ENCODE results near the gene ENKD1. TPM values are rescaled to one million over a fixed set of nuclear protein-coding genes. Genes with fewer than 3 reads are reported as not detected.
"Not testable (repeated sequence)": the region's sequence is repeated elsewhere in the genome, so short reads cannot be mapped to it uniquely, and the experiment has no call there.

Gene ENKD1, protein sequence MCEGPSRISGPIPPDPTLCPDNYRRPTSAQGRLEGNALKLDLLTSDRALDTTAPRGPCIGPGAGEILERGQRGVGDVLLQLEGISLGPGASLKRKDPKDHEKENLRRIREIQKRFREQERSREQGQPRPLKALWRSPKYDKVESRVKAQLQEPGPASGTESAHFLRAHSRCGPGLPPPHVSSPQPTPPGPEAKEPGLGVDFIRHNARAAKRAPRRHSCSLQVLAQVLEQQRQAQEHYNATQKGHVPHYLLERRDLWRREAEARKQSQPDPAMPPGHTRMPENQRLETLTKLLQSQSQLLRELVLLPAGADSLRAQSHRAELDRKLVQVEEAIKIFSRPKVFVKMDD
- polyA plus RNA-seq (2012; ENCODE audit: insufficient read depth, insufficient read length): 21.7 TPM

DNA sequence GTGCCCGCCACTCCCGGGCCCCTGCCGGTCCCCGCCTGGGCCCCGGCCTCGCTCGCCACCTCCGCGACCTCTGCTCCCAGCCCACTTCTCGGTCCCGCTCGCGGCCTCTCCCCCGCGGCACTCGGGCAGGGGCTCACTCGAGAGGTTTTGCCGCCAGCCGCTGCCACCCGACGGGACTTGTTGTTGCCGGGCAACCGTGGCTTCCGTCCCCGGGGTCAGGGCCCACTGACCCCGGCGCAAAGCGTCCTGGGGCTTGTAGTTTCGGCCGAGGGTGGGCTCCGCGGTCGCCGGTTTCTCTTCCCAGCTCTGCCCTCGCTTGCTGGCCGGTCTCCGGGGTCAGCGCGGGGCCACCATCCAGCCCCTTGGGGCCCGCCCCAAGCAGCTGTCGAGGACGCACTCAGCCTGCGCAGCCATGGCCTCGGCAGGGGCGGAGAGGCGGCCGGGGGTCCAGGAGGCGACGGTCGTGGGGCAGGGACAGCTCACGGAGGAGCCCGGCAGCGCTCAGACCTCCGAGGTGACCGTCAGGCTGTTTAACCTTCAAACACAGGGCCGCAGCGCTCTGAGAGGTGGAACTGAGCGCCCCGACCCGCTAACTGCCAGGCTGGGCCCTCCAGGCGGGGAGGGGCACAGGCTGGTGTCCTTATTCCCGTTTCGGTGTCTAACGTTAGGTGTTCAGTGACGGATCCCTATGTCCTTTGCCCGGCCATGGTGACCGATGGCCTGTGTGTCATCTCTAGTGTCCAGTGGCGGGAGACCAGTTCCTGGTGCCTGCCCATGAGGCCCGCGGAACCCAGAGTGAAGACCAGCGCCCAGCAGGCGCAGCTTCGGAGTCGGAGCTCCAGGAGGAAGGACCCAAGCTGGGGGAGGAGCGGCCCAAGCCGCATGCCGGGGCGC lies at the start of gene ENKD1, which contains the start of gene C16orf86:
Gene ENKD1, minus strand, starts transcription at position 192 of the 894 bp plus-strand sequence. CDS start 308 bp downstream, outside the sequence.
Gene C16orf86, plus strand, starts transcription at position 256 of the 894 bp plus-strand sequence. Its CDS starts 157 bp downstream, at position 413.
- peak within 1 kb of the TSS; percentile 62 for H3K4me3 ChIP-seq (ENCODE audit: low read length)
- DNase-seq (ENCODE audit: low read depth, low spot score): peak; percentile 74

DNA sequence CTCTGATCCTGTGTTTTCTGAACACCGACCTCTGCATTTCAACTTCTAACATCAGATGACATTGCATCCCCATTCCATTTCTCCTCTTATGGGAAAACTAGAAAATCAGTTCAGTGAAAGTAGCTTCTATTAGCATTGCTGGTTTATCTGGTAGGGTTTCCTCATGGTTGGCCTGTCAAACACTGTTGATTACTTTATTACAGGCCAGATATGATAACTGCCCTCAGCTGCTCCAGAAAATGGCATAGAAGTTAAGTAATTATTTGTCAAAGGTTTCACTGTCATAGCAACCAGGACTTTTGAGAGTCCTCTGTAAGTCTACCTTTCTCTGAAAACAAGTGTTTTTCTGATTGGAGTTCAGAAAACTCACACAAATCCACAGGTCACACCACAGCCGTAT lies 49.5 kb upstream of the ENKD1 start:
- DNase-seq (ENCODE audit: low read depth, low spot score): no peak
- H3K4me3 ChIP-seq (ENCODE audit: low read length): no peak overlapping the region

DNA sequence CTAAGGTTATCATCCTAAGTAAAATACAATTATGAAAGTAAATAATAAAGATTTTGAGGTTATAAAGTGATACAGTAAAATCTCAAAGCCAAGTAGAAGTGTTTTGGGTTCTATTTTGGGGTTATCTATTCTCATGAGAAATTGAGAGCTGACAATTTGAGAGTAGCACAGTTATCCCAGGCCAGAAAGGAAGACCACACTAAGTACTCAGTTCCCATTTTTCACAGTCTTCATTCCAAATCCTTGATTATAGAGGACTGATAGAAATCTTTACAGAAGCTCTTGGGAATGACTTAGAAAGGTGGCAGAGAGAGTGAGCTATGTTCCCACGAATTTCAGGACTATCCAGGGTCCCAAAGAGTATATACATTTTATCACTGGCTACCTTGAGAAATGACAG lies 48.0 kb upstream of the ENKD1 start:
- no peak overlapping the region for H3K4me3 ChIP-seq (ENCODE audit: low read length)
- DNase-seq (ENCODE audit: low read depth, low spot score): no peak

DNA sequence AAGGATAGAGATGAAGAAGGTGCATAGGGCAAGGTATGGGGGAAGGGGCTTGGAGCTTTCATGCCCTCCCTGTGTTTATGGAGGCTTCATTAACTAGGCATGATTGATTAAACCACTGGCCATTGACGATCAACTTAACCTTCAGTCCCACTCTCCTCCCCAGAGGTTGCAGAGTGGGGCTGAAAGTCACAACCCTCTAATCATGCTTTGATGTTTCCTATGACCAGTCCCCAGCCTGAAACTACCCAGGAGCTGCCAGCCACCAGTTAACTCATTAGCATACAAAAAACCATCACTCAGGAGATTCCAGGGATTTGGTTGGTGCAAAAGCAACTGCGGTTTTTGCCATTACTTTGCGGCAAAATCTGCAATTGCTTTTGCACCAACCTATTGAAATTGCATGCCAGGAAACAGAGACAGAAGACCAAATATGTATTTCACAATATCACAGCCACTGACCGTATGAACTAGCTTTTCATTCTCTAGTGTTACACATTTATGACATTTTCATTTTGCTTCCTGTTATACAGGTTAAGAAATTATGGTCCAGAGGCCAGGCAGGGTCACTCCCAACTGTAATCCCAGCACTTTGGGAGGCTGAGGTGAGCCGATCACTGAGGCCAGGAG lies 47.2 kb upstream of the ENKD1 start:
- no peak for DNase-seq (ENCODE audit: low read depth, low spot score)
- no peak overlapping the region for H3K4me3 ChIP-seq (ENCODE audit: low read length)

DNA sequence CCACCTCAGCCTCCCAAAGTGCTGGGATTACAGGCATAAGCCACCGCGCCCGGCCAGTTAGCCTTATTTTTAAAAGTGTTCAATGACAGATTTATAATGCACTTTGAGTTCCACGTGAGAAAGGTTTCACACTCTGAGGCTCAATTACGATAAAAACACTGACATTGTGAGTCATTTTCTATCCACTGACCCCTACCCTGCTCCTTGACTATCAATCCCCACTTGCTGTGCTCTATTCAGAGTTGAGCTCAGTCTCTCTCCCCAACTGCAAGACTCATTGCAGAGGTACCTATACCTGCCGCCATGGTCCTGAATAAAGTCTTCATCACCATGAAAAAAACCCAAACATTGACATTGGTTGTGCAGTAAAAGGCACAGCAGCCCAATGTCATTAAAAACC lies 44.1 kb upstream of the ENKD1 start:
- DNase-seq (ENCODE audit: low read depth, low spot score): no peak
- no peak overlapping the region for H3K4me3 ChIP-seq (ENCODE audit: low read length)

DNA sequence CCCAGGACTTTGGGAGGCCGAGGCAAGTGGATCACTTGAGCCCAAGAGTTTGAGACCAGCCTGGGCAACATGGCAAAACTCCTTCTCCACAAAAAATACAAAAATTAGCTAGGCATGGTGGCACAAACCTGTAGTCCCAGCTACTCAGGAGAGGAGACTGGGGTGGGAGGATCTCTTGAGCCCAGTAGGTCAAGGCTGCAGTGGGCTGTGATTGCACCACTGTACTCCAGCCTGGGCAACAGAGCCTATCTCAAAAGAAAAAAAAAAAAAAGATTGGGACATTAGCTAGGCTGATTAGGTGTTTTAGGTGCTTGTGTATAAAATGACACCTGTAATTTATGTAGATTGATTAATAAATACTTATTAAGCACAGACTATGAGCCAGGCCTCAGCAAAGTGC lies 42.5 kb upstream of the ENKD1 start:
- no peak overlapping the region for H3K4me3 ChIP-seq (ENCODE audit: low read length)
- no peak for DNase-seq (ENCODE audit: low read depth, low spot score)

DNA sequence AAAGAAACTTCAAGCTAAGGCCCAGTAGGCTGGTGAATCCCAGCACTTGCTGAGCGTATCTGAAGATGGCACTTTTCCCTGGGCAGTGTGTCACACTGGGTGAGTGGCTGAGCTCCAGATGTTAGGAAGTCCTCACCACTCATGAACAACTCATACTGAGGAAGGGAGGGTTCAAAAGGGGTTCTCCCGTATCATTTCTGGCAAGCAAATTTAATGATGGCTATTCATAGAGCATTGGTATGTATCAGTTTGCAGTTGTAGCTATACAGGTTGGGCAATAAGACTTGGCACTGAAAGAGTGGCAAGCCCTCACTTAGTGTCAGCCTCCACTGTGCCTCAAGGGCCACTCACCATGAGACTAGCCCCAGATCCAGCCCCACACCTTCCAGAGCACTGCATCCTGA lies 41.8 kb upstream of the ENKD1 start:
- no peak for DNase-seq (ENCODE audit: low read depth, low spot score)

DNA sequence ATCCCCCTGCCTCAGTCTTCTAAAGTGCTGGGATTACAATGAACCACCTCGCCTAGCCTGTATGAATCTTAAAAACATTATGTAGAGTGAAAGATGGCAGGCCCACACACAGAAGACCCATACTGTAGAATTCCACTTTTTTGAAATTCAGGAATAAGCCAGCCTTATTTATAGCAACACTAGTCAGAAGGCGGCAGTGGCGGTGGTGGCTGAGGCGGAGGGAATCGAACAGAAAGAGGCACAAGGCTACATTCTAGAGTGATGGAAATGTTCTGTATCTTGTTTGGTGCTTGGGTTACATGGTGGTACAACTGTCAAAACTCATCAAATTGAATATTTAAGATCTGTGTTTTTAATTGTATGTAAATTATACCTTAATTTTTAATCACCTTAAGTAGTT lies 41.2 kb upstream of the ENKD1 start:
- no peak overlapping the region for H3K4me3 ChIP-seq (ENCODE audit: low read length)
- no peak for DNase-seq (ENCODE audit: low read depth, low spot score)

More for the DNA sequence above, 41.8 kb upstream of the ENKD1 start:
- no peak overlapping the region for H3K4me3 ChIP-seq (ENCODE audit: low read length)

DNA sequence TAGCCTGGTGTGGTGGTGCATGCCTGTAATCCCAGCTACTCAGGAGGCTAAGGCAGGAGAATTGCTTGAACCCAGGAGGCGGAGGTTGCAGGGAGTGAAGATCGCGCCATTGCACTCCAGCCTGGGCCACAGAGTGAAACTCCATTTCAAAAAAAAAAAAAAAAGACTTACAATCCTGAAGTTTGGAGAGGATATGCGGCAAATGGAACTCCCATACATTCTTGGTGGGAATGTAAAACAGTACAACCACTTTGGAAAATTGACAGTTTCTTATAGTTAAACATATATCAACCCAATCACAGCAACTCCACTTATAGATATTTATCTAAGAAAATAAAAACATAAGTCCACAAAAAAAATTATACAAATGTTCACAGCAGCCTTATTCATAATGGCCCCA lies 40.7 kb upstream of the ENKD1 start:
- no peak overlapping the region for H3K4me3 ChIP-seq (ENCODE audit: low read length)
- DNase-seq (ENCODE audit: low read depth, low spot score): no peak

DNA sequence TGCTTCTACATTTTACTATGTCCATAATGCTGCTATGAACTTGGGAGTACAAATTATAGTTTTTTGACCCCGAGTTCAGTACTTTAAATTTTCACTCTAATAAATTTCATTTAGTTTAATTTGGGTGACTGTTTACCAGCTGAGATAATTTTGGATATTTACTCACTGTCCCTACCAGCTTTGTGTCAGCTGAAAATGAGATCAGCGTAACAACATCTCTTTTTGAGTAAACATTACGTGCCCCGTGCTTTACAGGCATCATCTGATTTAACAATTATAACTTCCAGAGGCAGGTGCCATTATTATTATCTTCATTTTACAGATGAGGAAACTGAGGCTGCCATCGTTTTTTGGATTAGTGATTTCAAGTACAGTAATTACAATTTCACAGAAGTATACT lies 37.6 kb upstream of the ENKD1 start:
- H3K4me3 ChIP-seq (ENCODE audit: low read length): no peak overlapping the region
- no peak for DNase-seq (ENCODE audit: low read depth, low spot score)

DNA sequence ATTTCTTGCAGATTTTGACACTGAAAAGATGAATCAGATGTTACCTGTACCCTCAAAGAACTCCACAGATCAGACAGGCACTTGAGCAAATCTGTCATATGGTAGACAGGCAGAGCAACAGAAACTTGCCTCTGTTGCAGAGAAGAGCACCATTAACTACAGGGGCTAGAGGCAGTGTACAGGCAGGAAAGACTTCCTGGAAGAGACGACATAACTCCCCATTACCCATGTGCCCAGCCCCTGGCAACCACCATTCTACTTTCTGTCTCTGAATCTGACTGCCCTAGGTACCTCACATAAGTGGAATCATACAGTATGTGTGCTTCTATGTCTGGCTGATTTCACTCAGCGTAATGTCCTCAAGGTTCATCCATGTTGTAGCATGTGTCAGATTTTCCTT lies 37.1 kb upstream of the ENKD1 start:
- H3K4me3 ChIP-seq (ENCODE audit: low read length): no peak overlapping the region
- DNase-seq (ENCODE audit: low read depth, low spot score): peak; percentile 41

DNA sequence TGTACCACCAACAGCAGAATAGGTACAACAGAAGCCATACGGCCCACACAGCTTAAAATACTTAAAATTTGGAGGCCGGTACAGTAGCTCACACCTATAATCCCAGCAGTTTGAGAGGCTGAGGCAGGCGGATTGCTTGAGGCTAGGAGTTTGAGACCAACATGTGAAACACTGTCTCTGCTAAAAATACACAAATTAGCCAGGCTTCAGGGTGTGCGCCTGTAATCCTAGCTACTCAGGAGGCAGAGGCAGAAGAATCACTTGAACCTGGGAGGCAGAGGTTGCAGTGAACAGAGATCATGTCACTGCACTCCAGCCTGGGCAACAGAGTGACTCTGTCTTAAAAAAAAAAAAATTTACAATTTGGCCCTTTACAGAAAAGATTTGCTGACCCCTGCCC lies 35.6 kb upstream of the ENKD1 start:
- no peak for DNase-seq (ENCODE audit: low read depth, low spot score)
- H3K4me3 ChIP-seq (ENCODE audit: low read length): no peak overlapping the region

DNA sequence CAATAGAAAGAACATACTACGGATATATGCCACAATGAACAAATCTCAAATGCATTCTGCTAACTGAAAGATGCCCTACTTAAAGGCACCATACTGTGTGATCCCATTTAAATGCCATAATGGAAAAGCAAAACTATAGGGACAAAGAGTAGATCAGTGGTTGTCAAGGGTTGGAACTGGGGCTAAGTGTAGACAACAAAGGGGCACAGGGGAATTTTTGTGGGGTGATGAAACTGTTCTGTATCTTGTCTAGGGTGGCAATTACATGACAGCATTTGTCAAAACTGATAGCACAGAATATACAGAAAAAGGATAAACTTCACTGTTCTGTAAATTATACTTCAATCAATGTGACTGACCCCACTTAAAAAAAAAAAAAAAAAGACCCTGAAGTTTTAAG lies 34.9 kb upstream of the ENKD1 start:
- no peak overlapping the region for H3K4me3 ChIP-seq (ENCODE audit: low read length)
- no peak for DNase-seq (ENCODE audit: low read depth, low spot score)

DNA sequence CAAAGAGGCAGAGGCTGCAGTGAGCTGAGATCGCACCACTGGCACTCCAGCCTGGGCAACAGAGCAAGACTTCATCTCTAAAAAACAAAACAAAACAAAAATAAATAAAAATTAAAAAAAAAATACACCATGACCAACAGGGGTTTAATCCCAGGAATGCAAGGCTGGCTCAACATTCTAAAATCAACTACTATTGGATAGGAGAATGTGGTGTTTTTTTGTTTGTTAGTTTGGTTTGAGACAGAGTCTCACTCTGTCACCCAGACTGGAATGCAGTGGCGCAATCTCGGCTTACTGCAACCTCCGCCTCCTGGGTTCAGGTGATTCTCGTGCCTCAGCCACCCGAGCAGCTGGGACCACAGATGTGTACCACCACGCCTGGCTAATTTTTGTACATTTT lies 32.7 kb upstream of the ENKD1 start:
- no peak for DNase-seq (ENCODE audit: low read depth, low spot score)
- no peak overlapping the region for H3K4me3 ChIP-seq (ENCODE audit: low read length)

DNA sequence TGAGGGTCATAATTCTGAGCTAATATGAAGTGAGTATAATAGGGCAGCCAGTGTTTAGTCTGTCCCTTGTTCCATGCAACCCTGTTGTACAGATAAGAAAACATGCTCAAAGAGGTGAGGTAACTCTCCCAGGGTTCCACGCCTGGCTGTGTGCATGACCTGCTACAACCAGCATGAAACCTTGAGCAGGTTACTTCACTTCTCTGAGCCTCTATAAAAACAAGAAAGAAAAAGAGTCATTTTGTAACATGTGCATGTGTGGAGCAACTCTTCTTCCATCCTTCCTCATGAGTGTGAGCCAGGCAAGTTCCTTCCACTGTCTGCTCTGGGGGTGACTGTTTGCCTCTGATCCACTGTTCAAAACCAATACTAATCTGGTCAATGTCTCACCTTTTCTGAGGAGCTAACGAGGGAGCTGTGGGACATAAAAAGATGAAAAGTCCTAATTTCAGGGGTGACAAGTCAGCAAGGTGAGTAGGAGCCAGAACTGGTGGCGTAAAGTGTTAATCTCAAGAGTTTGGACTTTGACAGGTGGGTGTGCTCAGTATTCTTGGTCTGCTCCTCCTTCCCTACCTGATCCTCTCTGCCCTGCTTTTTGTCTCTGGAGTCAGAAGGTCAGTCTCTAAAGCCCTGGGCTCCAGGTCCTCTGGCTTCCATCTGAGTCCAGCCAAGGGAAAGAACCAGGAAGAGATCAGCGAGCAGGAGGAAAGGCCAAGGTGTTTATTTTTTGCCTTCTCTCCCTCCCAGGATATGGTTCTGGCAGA lies 31.1 kb upstream of the ENKD1 start:
- no peak for DNase-seq (ENCODE audit: low read depth, low spot score)
- H3K4me3 ChIP-seq (ENCODE audit: low read length): no peak overlapping the region

DNA sequence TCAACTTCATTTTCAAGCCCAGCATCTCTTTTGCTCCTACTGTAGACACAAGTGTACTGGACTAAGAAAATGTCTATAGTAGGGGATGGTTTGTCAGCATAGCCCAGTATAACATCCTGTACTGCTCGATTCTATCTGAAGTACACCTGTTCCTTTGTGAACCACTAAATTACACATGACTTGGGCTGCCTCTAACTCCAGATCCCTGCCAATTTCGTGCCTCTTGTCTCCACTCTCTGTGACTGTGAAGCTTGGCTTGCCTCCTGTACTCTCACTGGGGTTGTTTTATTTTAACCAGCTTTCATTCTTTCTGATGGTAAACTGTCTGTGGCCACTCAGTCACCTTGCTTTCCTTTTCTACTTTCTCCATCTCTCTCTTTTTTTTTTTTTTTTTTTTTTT lies 28.1 kb upstream of the ENKD1 start:
- no peak for DNase-seq (ENCODE audit: low read depth, low spot score)
- no peak overlapping the region for H3K4me3 ChIP-seq (ENCODE audit: low read length)

DNA sequence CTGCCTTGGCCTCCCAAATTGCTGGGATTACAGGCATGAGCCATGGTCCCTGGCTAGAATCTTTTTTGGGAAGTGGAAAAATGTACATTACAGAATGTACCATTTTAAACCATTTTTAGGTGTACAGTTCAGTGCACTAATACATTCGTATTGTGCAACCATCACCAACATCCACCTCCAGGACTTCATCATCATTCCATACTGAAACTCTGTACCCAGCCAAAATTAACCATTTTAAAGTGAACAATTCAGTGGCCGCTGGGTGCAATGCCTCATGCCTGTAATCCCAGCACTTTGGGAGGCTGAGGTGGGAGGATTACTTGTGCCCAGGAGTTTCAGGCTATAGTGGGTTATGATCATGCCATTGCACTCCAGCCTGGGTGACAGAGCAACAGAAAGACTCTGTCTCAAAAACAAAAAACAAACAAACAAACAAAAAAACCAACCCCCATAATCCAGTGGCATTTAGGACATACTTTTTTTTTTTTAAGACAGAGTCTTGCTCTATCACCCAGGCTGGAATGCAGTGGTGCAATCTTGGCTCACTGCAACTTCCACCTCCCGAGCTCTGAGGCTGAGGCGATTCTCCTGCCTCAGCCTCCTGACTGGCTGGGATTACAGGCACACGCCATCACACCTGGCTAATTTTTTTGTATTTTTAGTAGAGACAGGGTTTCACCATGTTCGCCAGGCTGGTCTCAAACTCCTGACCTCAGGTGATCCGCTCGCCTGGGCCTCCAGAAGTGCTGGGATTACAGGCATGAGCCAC lies 27.2 kb upstream of the ENKD1 start:
- H3K4me3 ChIP-seq (ENCODE audit: low read length); DNase-seq (ENCODE audit: low read depth, low spot score): not testable (repeated sequence)

DNA sequence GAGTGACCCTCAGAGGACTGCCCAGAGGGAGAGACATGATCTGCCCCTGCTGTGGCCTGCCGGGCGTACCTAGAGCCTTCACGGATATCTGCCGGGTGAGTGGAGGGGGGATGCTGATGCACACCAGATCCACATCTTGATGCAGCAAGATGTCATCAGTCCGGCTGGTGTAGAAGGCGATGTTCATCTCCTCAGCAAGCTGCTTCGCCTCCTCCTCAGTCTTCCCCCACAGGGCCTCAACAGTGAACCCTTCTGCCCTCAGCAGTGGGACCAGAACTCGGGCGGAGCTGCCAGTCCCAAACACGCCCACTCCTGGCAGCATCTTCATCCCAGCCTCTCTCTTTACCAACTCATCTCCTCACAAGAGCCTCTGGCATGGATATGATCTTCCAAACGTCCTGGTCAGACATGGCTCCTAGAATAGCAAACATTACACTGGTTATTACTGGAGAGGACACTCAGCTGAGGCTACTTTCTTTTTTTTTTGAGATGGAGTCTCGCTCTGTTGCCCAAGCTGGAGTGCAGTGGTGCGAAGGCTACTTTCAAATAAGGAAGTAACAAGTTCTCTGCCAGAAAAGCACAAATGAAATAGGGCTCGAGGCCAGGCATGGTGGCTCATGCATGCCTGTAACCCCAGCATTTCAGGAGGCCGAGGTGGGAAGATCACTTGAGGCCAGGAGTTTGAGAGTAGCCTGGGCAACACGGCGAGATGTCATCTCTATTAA lies 19.0 kb upstream of the ENKD1 start:
- no peak overlapping the region for H3K4me3 ChIP-seq (ENCODE audit: low read length)
- DNase-seq (ENCODE audit: low read depth, low spot score): no peak
